ENCODE measurements around the gene ACSS1. TPM values are rescaled to one million over a fixed set of nuclear protein-coding genes. Genes with fewer than 3 reads are reported as not detected.

ACSS1 gene
- polyA plus RNA-seq, 1 donor: 28.4 TPM

- DNase-seq: no peak
Observed at GRCh38 chr20:25032478-25033264, 25.3 kb downstream of the ACSS1 start.

DNA sequence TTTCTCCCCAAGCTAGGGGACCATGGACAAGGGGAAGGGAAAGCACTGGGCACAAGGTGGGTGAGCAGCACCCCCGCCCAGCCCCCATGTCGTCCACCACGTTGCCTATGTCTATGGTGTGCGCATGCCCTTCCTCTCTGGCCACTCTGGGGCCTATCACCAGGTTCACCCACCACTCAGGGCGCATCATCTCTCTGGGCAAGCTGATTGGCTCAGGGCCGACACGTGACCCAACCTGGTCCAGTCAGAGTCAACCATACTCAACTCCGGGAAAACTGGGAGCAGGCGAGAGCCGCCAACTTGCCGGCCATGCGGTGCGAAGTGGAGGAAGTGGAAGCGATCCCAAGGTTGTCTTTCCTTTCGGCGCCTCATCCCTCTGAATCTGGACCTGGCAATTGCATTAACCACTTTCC lies 25.9 kb downstream of the ACSS1 start:
- DNase-seq: no peak

GRCh38 chr20:25031241-25031640 lies 26.7 kb downstream of the ACSS1 start:
- no peak for DNase-seq

DNA sequence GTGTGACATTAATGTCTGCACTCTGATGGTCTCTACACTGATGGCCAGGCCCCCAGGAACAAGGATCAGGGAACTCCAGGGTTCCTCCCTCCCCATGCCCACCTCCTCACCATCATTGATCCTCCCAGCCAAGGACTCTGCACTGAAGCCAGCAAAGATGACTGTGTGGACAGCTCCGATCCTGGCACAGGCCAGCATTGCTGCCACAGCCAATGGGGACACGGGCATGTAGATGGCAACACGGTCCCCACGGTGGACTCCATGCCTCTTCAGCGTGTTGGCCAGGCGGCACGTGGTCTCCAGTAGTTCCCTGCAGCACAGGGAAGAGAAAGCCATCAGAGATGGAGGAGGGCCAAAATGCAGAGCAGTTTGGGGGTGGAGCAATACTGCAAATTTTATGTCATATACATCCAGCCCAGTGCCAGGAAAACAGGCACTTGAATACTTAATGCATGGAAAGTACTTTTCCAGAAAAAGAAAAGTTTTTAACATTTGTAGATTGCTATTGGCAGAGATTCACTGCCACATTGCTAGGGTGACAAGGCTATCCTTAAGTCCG lies 27.2 kb downstream of the ACSS1 start:
- no peak for DNase-seq

DNA sequence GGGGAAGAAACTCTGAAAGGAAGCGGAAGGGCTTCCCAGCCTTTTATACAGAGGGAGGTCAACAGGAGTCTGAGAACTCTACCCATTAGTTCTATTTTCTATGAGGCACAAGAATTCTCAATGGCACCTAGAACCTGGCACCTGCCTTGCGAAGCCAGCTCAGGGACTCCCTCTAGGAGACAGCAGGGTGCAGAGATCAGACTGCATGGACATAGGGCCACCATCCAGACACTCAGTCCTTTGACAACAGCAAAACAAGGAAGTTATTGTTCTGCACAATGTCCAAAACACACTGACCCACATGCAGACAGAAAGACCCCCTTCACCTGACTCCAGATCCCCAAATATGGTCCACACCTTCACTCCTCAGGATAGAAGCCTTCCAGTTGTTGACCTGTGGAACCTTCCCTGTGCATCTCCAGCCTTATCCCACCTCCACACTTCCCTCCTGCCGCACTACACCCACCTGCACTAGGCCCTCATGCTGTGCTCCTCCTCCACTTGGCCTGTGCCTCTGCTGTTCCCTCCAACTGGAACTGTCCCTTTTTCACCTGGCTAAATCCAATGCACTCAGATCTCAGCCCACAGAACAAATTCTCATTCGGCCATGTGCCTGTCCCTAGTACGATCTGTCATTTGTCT lies 27.8 kb downstream of the ACSS1 start:
- DNase-seq: no peak

DNA sequence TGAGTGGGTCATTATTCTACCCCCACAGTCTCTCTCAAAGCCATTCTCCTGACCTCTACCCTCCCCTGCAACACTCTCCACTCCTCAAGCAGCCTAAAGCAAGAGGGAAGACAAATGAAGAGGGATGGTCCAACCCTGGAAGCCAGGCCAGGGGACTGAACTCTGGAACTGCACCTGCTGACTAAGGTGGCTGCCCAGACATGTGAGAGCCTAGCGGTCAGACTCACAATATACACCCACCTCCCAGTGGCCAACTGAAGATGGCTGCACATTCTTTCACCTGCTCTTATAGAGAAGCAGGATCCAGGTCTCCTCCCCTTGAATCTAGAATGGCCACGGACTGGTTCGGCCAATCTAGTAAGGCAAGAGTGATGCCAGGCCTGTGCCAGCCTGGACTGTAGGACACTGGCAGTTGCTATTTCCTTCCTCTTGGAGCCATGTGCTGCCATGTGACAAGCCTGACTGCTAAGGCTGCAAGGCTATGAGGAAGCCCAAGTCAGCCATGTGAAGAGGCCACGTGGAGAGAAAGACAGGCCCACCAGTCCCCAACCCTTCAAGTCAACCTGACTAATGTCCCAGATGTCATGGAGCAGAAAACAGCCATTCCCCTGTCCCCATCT lies 31.8 kb downstream of the ACSS1 start:
- DNase-seq: no peak

GRCh38 chr20:25025091-25025861 lies 32.7 kb downstream of the ACSS1 start:
- DNase-seq: no peak

DNA sequence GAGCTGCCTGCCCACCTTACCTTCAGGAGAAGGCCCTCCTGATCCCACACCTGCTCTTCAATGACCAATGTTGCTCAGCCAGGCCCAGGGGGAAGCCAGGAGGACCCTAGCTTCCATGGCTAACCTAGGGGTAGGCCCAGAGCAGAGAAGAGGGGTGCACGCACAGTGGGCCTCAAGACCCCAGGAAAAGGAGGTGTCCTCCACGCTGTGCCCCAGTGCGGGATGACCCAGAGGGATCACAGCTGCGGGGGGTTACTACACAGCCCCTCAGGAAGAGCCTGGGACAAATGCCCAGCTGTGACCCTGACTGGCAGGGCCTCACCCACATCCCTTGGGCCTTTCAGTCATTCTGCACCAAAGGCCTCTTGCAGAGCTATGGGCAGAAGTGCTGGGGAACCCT lies 33.8 kb downstream of the ACSS1 start:
- no peak for DNase-seq

GRCh38 chr20:25023356-25023755 lies 34.6 kb downstream of the ACSS1 start:
- DNase-seq: no peak

GRCh38 chr20:25022680-25023079 lies 35.3 kb downstream of the ACSS1 start:
- no peak for DNase-seq

DNA sequence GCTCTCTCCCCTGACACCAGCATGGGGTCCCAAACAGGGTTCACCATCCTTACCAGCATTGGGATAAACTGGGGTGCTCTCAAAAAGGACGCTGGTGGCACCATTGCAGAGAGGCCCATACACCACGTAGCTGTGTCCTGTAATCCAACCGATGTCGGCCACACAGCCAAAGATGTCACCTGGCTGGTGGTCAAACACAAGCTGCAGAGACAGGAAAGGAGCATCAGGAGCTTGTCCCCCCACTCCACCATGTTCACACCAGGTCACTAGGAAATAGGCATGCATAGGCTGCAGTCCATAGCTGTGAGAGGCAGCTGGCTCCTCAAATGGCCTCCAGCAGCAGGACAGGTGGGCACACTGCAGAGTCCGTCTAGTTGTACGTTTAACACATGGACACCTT lies 36.6 kb downstream of the ACSS1 start:
- no peak for DNase-seq

GRCh38 chr20:25020901-25021301 lies 37.0 kb downstream of the ACSS1 start:
- DNase-seq: no peak

DNA sequence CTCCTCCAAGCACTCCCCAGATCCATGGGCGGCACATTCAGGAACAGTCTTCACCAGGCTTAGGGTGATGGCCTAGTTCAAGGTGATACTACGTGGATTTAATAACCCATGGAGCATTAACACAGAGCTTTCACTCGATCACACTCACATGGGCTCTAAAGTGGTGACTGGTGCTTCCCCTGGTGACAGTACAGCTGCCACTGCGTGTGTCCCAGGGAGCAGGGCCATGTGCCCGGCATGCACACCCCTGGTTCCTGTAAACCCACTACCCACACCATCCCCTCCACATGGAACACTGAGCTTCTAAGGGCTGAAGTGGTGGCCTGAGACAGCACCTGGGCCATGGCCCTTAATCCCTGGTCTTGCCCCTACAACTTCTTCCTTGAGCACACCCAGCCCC lies 37.6 kb downstream of the ACSS1 start:
- no peak for DNase-seq

DNA sequence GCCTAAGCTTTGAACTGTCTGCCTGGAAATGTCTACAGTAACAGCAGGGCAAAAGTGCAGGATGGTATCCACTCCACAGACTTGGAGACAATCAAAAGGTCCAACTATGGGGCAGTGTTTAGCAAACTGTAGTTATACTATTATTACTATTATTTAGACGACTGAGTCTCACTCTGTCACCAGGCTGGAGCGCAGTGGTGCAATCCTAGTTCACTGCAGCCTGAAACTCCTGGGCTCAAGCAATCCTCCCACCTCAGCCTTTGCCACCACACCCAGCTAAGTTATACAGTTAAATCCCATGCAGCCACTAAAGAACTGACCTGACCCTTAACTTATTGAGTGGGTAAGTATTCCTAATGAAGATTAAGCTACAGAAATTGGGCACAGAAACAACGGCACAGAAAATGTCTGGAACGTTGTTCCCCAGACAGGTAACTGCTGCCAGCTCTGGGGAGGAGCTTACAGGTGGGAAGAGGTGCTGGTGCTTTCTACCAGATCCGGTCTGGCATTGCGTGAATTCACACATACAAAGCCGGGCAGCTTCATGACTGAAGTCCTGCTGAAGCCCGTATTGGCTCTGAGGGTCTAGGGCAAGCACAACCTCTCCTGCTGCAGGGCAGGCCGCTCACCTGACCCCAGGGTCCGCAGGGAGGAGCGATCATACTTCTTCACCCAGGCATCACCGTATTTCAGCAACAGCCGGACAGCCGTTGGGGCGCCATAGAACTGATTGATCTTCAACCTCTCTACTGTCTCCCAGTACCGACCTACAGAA lies 38.4 kb downstream of the ACSS1 start:
- no peak for DNase-seq

DNA sequence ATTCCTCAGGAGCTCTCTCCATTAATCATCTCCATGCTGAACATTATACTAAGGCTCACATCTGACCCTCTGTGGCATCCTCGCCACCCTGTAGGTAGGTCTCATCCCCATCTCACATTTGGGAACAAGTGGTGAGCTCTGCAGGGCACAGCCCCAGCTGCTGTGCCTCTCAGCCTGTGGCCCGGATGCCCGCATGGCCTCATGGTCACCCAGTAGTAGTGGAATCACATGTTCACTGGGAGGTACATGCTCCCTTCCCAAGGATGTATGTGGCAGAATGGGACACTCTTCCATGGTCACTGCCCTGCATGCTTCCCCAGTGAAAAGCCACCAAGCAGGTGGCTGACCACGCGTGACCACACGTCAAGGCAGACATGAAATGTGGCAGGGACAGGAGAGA lies 39.1 kb downstream of the ACSS1 start:
- DNase-seq: no peak

- no peak for DNase-seq
Observed at GRCh38 chr20:25018425-25018824, 39.5 kb downstream of the ACSS1 start.

- no peak for DNase-seq
Observed at GRCh38 chr20:25017257-25017803, 40.6 kb downstream of the ACSS1 start.

- no peak for DNase-seq
Observed at GRCh38 chr20:25016471-25016870, 41.5 kb downstream of the ACSS1 start.

- DNase-seq: no peak
Observed at GRCh38 chr20:25015986-25016385, 42.0 kb downstream of the ACSS1 start.

GRCh38 chr20:25014816-25015215 lies 43.1 kb downstream of the ACSS1 start:
- no peak for DNase-seq
